T-helper 1 cell (primary cell): ENCODE results near the gene ZNRD2.
"Not testable (repeated sequence)": the region's sequence is repeated elsewhere in the genome, so short reads cannot be mapped to it uniquely, and the experiment has no call there.

ENCODE experiments used
- DNase-seq, 5 donors: peaks; one replicate each; pipeline ENCODE4 v3.0.0-alpha.2; 2012 to 2020
- total RNA-seq, 4 donors: gene quantifications; one replicate each; lab custom pipeline; 2026; lab: John Stamatoyannopoulos, UW

The ZNRD2 gene, protein sequence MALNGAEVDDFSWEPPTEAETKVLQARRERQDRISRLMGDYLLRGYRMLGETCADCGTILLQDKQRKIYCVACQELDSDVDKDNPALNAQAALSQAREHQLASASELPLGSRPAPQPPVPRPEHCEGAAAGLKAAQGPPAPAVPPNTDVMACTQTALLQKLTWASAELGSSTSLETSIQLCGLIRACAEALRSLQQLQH
- 17.3 to 29.3 (median 23.9) reads per million in 4 donors for total RNA-seq

GRCh38 chr11:65569973-65570918 is at the start of gene ZNRD2:
TSS of gene ZNRD2 (plus strand) at chr11:65570477. CDS start at chr11:65570492, 15 bp downstream.
- peak; percentile 97 to 100 (median 98) for DNase-seq

DNA sequence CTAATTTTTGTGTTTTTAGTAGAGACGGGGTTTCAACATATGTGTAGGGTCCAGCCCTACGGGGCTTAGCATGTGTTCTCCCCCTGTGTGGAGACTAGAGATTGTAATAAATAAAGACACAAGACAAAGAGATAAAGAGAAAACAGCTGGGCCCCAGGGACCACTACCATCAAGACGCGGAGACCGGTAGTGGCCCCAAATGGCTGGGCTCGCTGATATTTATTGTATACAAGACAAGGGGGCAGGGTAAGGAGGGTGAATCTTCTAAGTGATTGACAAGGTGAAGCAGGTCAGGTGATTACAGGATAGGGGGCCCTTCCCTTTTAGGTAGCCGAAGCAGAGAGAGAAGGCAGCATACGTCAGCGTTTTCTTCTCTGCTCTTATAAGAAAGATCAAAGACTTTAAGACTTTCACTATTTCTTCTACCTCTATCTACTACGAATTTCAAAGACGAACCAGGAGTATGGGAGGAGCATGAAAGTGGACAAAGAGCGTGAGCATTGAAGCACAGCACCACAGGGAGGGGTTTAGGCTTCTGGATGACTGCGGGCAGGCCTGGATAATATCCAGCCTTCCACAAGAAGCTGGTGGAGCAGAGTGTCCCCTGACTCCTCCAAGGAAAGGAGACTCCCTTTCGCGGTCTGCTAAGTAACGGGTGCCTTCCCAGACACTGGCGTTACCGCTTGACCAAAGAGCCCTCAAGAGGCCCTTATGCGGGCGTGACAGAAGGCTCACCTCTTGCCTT is 48.3 kb upstream of the ZNRD2 start:
- DNase-seq, result not testable (repeated sequence)

DNA sequence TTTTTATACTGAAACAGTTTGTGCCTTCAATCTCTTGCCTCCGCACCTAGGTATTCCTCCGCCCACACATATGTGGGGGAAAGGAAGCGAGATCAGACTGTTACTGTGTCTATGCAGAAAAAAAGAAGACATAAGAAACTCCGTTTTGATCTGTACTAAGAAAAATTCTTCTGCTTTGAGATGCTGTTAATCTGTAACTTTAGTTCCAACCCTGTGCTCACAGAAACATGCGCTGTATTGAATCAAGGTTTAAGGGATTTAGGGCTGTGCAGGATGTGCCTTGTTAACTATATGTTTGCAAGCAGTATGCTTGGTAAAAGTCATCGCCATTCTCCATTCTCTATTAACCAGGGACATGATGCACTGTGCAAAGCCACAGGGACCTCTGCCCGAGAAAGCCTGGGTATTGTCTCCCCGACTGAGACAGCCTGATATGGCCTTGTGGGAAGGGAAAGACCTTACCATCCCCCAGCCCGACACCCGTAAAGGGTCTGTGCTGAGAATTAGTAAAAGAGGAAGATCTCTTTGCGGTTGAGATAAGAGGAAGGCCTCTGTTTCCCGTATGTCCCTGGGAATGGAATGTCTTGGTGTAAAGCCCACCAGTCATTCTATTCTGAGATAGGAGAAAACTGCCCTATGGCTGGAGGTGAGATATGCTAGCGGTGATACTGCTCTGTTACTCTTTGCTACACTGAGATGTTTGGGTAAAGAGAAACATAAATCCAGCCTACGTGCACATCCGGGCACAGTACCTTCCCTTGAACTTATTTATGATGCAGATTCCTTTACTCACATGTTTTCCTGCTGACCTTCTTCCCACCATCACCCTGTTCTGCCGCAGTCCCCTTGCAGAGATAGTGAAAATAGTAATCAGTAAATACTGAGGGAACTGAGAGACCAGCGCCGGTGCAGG is 47.3 kb upstream of the ZNRD2 start:
- peak in 1 of 5 donors; percentile 30 for DNase-seq

- peak in 1 of 5 donors; percentile 5 for DNase-seq
Observed at GRCh38 chr11:65523631-65523968, 46.7 kb upstream of the ZNRD2 start.

DNA sequence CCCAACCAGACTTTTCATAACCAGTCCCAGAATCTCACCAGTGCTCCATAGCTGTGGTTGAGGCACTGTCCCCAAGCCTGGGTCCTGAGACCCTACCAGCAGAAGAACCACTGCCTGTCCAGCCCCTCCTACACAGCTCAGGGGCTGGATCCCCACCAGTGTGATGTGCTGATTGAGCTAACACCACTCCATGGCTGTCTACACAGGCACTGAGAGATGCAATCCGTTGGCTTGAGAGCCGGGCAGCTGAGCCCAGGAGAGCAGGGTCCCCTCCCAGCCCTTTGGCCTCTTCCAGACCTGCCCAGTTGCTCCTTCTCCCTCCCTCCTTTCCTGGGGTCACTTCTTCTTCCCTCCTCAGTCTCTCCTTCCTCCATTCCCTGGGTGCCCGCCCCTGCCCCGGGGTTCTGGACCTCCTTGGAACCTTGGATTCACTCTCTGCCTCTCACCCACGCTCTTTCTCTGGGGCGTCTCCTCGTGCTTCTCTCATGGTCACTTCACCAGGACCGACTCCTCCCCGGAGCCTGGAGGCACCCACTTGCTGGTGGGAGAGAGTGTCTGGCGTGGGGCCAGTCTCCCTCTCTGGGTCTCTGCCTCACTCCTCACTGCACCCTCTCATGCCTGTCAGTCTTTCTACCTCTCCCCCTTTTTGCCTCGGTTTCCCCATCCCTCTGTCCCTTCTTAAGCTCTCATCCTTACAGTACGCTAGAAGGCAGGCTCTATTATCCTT is 46.1 kb upstream of the ZNRD2 start:
- peak in 2 of 5 donors; percentile 2 to 3 for DNase-seq

GRCh38 chr11:65524741-65525545 is 45.3 kb upstream of the ZNRD2 start, which contains the start of gene SCYL1:
TSS of gene SCYL1 (plus strand) at chr11:65525083. CDS start at chr11:65525154, 71 bp downstream.
- peak; percentile 67 to 82 (median 74) for DNase-seq

DNA sequence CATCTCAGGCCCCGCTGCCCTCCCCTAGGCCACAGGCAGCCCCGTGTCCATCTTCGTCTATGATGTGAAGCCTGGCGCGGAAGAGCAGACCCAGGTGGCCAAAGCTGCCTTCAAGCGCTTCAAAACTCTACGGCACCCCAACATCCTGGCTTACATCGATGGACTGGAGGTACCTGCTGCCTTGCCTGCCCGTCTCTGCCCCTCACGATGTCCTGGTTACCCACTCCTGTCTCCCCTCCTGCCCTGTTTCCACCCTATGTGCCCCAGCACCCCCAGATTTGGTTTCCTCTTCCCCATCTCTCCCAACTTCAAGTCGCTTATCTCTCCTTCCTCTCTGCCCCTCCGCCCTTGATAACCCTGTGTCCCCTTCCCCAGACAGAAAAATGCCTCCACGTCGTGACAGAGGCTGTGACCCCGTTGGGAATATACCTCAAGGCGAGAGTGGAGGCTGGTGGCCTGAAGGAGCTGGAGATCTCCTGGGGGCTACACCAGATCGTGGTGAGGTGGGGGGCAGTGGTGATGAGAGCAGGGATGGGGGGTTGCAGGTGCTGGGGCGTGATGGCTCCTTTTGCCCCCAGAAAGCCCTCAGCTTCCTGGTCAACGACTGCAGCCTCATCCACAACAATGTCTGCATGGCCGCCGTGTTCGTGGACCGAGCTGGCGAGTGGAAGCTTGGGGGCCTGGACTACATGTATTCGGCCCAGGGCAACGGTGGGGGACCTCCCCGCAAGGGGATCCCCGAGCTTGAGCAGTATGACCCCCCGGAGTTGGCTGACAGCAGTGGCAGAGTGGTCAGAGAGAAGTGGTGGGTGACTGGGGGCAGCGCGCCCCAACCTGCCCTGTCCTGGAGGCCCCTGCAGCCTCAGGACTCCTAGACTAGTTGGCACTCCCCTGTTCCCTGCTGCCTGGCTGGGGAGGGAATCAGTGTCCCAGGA is 44.5 kb upstream of the ZNRD2 start:
- peak in 1 of 5 donors; percentile 33 for DNase-seq

- no peak for DNase-seq
Observed at GRCh38 chr11:65526744-65527143, 43.5 kb upstream of the ZNRD2 start.

GRCh38 chr11:65528819-65529350 is 41.4 kb upstream of the ZNRD2 start:
- DNase-seq, result no peak

DNA sequence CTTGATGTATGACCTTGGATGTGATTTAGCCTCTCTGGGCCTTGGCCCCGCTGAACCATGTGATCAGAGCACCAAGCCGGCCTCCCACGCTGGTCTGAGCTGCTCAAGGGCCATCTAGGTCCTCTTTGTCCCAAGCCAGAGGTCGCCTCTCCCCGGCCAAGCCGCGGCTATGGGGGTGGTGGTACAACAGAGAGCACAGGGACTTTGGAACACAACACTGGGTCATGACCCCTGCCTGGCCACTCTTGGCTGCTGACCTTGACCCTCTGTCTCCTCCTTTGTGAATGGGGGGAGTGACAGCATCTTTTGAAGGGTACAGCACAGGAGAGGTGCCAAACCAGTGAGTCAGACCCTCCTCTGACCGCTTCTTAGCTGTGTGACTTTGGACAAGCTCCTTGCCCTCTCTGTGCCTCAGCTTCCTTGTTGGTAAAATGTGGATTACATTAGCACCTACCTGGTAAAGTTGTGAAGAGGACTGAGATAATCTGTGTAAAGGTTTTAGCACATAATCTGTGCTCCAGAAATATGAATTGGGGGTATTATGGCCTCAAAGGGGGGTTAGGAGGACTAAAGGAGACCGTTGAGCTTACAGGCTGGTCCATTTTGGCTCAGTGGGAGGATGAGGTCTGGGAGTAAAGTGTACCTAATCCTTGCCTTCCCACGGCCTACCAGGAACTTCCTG is 40.7 kb upstream of the ZNRD2 start:
- no peak for DNase-seq

- DNase-seq, result peak in 1 of 5 donors; percentile 44
Observed at GRCh38 chr11:65530157-65530496, 40.1 kb upstream of the ZNRD2 start.

- no peak for DNase-seq
Observed at GRCh38 chr11:65532388-65533064, 37.8 kb upstream of the ZNRD2 start.

DNA sequence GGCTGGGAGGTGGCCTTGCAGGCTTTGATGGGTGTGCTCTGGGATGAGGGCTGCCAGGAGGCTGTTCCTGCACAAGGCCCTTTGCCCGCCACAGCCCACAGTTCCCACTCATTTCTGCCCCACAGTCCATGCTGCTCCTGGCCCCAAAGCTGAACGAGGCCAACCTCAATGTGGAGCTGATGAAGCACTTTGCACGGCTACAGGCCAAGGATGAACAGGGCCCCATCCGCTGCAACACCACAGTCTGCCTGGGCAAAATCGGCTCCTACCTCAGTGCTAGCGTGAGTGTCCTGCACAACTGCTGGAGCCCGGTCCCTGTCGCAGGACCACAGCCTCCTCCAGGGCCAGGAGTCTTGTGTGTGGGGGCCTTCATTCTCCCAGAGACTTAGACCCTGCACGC is 35.2 kb upstream of the ZNRD2 start:
- no peak for DNase-seq

GRCh38 chr11:65536412-65537295 is 33.6 kb upstream of the ZNRD2 start:
- DNase-seq, result no peak

- no peak for DNase-seq
Observed at GRCh38 chr11:65537296-65537597, 33.0 kb upstream of the ZNRD2 start.

DNA sequence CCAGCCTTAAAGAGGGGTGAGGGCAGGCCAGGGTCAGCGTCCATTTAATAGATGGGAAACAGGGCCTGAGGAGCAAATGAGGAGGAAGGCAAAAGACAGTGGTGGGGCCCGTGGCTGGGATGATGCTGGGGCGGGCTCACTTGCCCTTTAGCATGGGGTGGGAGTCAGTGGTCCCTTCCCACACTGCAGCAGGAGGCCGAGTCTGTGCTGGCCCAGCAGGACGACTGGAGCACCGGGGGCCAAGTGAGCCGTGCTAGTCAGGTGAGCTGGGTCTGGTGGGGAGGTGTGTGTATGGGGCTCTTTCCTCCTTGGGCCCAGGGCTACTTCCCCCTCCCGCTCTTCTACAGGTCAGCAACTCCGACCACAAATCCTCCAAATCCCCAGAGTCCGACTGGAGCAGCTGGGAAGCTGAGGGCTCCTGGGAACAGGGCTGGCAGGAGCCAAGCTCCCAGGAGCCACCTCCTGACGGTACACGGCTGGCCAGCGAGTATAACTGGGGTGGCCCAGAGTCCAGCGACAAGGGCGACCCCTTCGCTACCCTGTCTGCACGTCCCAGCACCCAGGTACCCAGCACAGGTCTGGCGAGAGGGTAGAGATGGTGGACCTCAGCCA is 32.6 kb upstream of the ZNRD2 start:
- no peak for DNase-seq
